Fibroblast of mammary gland (primary cell): Measurements from ENCODE around the gene ATP11A.

Experiments used
- DNase-seq: peaks from one replicate; pipeline ENCODE4 v3.0.0-alpha.2; 2010; ENCODE audit warnings: low read depth
- H3K4me3 ChIP-seq: 2 replicates; pipeline ENCODE4 v1.5.1; 2011; ENCODE audit warnings: low read depth, mild to moderate bottlenecking, low read length, moderate library complexity; ENCODE audit not compliant: control insufficient read depth
- CTCF ChIP-seq: conservative IDR thresholded peaks from 2 replicates; pipeline ENCODE4 v1.5.1; 2011; ENCODE audit warnings: low read depth, low read length, inconsistent platforms; ENCODE audit not compliant: control insufficient read depth, insufficient read depth

Gene ATP11A

GRCh38 chr13:112910616-112911280 is 220.9 kb downstream of the ATP11A start:
- no peak for TF ChIP-seq CTCF
- DNase-seq: no peak
- no peak overlapping the region for H3K4me3 ChIP-seq

- TF ChIP-seq CTCF: no peak
Observed at GRCh38 chr13:112911285-112911701, 221.5 kb downstream of the ATP11A start.

GRCh38 chr13:112911883-112912282 is 222.0 kb downstream of the ATP11A start:
- H3K4me3 ChIP-seq: no peak overlapping the region
- no peak for DNase-seq
- no peak for TF ChIP-seq CTCF

More at GRCh38 chr13:112911285-112911701, 221.5 kb downstream of the ATP11A start:
- DNase-seq: no peak
- H3K4me3 ChIP-seq: no peak overlapping the region

- H3K4me3 ChIP-seq: no peak overlapping the region
- no peak for DNase-seq
Observed at GRCh38 chr13:112912726-112913440, 223.0 kb downstream of the ATP11A start.

GRCh38 chr13:112916296-112916695 is 226.5 kb downstream of the ATP11A start:
- no peak for DNase-seq
- TF ChIP-seq CTCF: no peak
- no peak overlapping the region for H3K4me3 ChIP-seq

More at GRCh38 chr13:112912726-112913440, 223.0 kb downstream of the ATP11A start:
- TF ChIP-seq CTCF: no peak

- DNase-seq: no peak
- no peak overlapping the region for H3K4me3 ChIP-seq
- TF ChIP-seq CTCF: no peak
Observed at GRCh38 chr13:112917056-112917664, 227.3 kb downstream of the ATP11A start.
